PC-9 (cell line): ENCODE results near the gene NLGN1.

Experiments used
- EZH2 ChIP-seq: fragments of 200-600 bp; sonication (generic); IDR thresholded peaks from 2 replicates; pipeline ENCODE4 v1.8.0; 2017; ENCODE audit warnings: antibody characterized with exemption, low read depth
- TF ChIP-seq, protein P1 (sequence below): fragments of 200-600 bp; sonication (generic); conservative IDR thresholded peaks from 2 replicates; pipeline ENCODE4 v1.6.1; 2017; ENCODE audit warnings: mixed run types, antibody characterized with exemption, mild to moderate bottlenecking, moderate library complexity

DNA sequence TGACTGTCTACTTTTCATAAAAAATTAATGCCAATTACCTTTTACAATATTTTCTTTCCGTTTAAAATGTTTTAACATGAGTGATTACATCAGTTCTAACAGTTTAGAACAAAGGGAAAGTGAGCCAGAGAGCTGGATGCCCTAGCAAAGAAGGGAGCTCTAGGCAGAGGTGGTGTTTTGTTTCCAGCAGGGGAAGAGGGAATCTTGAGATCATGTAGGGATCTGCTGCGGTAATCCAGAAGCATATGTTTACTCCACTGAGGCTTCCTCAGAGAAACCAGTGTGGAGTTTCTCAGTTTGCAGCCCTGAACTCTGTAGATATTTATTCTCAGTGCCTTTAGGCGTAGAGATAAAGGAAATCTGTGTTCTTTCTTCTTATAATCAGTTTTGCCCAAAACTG is 399.3 kb downstream of the NLGN1 start:
- TF ChIP-seq, protein P1, sequence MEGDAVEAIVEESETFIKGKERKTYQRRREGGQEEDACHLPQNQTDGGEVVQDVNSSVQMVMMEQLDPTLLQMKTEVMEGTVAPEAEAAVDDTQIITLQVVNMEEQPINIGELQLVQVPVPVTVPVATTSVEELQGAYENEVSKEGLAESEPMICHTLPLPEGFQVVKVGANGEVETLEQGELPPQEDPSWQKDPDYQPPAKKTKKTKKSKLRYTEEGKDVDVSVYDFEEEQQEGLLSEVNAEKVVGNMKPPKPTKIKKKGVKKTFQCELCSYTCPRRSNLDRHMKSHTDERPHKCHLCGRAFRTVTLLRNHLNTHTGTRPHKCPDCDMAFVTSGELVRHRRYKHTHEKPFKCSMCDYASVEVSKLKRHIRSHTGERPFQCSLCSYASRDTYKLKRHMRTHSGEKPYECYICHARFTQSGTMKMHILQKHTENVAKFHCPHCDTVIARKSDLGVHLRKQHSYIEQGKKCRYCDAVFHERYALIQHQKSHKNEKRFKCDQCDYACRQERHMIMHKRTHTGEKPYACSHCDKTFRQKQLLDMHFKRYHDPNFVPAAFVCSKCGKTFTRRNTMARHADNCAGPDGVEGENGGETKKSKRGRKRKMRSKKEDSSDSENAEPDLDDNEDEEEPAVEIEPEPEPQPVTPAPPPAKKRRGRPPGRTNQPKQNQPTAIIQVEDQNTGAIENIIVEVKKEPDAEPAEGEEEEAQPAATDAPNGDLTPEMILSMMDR = no peak
- TF ChIP-seq EZH2 = no peak
